ENCODE measurements around the gene STK4. TPM values are rescaled to one million over a fixed set of nuclear protein-coding genes. Genes with fewer than 3 reads are reported as not detected.

The STK4 gene
- total RNA-seq, 1 experiment from 2014 or later, result 41.2 TPM

GRCh38 chr20:45094201-45094600, 127.9 kb downstream of the STK4 start:
- Mint-ChIP-seq H3K27me3 (ENCODE audit: low read depth) (peaks cover 31% of the 10 kb centered on the region), H3K4me3 (no peak overlapping the region), H3K36me3 (peaks cover 3% of the 10 kb centered on the region; the same call in 1 of the 2 replicates), H3K9me3 (no peaks in the 10 kb centered on the region), H3K4me1 (peaks cover 12% of the 10 kb centered on the region), H3K27ac (no peak overlapping the region)
- ChIA-PET CTCF (interaction anchor here (0.6 to 9.5 kb wide), 4 partner anchors 12 to 151 kb away, joined by 3 to 165 read pairs (median 62); partner anchors contain the start of gene WFDC5), POLR2A (no interaction called here)
- no peak for TF ChIP-seq ZNF396 (CRISPR knock-in tag; IDR thresholded peaks at IDR 0.05; ENCODE audit: borderline replicate concordance)
- TF ChIP-seq ESRRA (CRISPR knock-in tag; IDR thresholded peaks at IDR 0.05; ENCODE audit: borderline replicate concordance), result no peak
- TF ChIP-seq ERG (CRISPR knock-in tag; IDR thresholded peaks at IDR 0.05), result no peak
- TF ChIP-seq CREM (CRISPR knock-in tag; IDR thresholded peaks at IDR 0.05), result no peak
- TF ChIP-seq NFATC4 (CRISPR knock-in tag; IDR thresholded peaks at IDR 0.05), result no peak
- no peak for TF ChIP-seq ZNF263 (CRISPR knock-in tag; IDR thresholded peaks at IDR 0.05; ENCODE audit: low read depth)
- ATAC-seq (no peak), DNase-seq (ENCODE audit: low spot score) (no peak)

GRCh38 chr20:45094864-45095574, 128.7 kb downstream of the STK4 start:
- Mint-ChIP-seq H3K4me1 (peaks cover 12% of the 10 kb centered on the region), H3K9me3 (no peaks in the 10 kb centered on the region), H3K4me3 (no peak overlapping the region), H3K36me3 (peaks cover 3% of the 10 kb centered on the region; the same call in 1 of the 2 replicates), H3K27ac (no peak overlapping the region), H3K27me3 (ENCODE audit: low read depth) (peaks cover 40% of the 10 kb centered on the region)
- no peak for ATAC-seq
- ChIA-PET CTCF (interaction anchor here (0.8 to 9.5 kb wide), 28 partner anchors 9 to 216 kb away, joined by 3 to 165 read pairs (median 6); partner anchors contain the start of genes SEMG1, TOMM34, WFDC5 and YWHAB), POLR2A (interaction anchor here (0.6 kb wide), 1 partner anchor 82 kb away, joined by 3 read pairs; no protein-coding TSS in a partner anchor)
- no peak for DNase-seq (ENCODE audit: low spot score)
- TF ChIP-seq PRRX2 (CRISPR knock-in tag; IDR thresholded peaks at IDR 0.05) (no peak), NR1H2 (CRISPR knock-in tag; IDR thresholded peaks at IDR 0.05) (no peak), ZMAT4 (CRISPR knock-in tag; IDR thresholded peaks at IDR 0.05) (no peak), NR2C2 (CRISPR knock-in tag; IDR thresholded peaks at IDR 0.05) (no peak), KAT7 (CRISPR knock-in tag; IDR thresholded peaks at IDR 0.05; ENCODE audit: borderline replicate concordance) (no peak), ZNF263 (CRISPR knock-in tag; IDR thresholded peaks at IDR 0.05; ENCODE audit: low read depth) (no peak), ZBTB43 (CRISPR knock-in tag; IDR thresholded peaks at IDR 0.05) (no peak), PREB (CRISPR knock-in tag; IDR thresholded peaks at IDR 0.05; ENCODE audit: borderline replicate concordance) (no peak), PRDM15 (CRISPR knock-in tag; IDR thresholded peaks at IDR 0.05) (no peak), ZNF532 (CRISPR knock-in tag; IDR thresholded peaks at IDR 0.05; ENCODE audit: borderline replicate concordance) (no peak)
